HUES64 (cell line): ENCODE data around the gene RAE1.

Source experiments
- H3K27ac ChIP-seq: 2 replicates; pipeline ENCODE4 v1.7.0; 2013; ENCODE audit warnings: low read depth, low read length, inconsistent platforms
- H3K27me3 ChIP-seq: 2 replicates; pipeline ENCODE4 v1.6.1; 2013; ENCODE audit warnings: mild to moderate bottlenecking, low read length; ENCODE audit not compliant: insufficient read depth
- H3K36me3 ChIP-seq: 2 replicates; pipeline ENCODE4 v1.6.1; 2013; ENCODE audit warnings: mild to moderate bottlenecking, low read length; ENCODE audit not compliant: insufficient read depth
- H3K4me1 ChIP-seq: 2 replicates; pipeline ENCODE4 v1.6.1; 2013; ENCODE audit warnings: mild to moderate bottlenecking, low read length, moderate library complexity; ENCODE audit not compliant: insufficient read depth
- H3K4me3 ChIP-seq: 2 replicates; pipeline ENCODE4 v1.5.1; 2013; ENCODE audit warnings: mild to moderate bottlenecking, low read length, moderate library complexity
- H3K9ac ChIP-seq: 2 replicates; pipeline ENCODE4 v1.6.1; 2013; ENCODE audit warnings: mild to moderate bottlenecking, low read depth, low read length
- H3K9me3 ChIP-seq: 2 replicates; pipeline ENCODE4 v1.6.1; 2013; ENCODE audit warnings: low read depth, low read length; ENCODE audit not compliant: insufficient read depth
- WGBS: fragments of 150-250, 120-280 bp; methylation state at CpG from one replicate; pipeline ENCODE4 v1.1.7; 2013; ENCODE audit warnings: missing lambda C conversion rate; 5-methylcytosine and 5-hydroxymethylcytosine counted together

Gene RAE1

GRCh38 chr20:57397693-57398108, 46.6 kb downstream of the RAE1 start:
- H3K27me3 ChIP-seq = no peaks in the 10 kb centered on the region
- no peak overlapping the region for H3K9ac ChIP-seq
- peaks cover 19% of the 10 kb centered on the region for H3K4me1 ChIP-seq
- H3K4me3 ChIP-seq = no peak overlapping the region
- no peaks in the 10 kb centered on the region for H3K9me3 ChIP-seq
- peaks cover 83% of the 10 kb centered on the region for H3K36me3 ChIP-seq
- 93% methylated on average over 13 of the region's 13 CpGs for WGBS
- H3K27ac ChIP-seq = no peak overlapping the region

GRCh38 chr20:57398231-57398821, 47.3 kb downstream of the RAE1 start:
- Histone ChIP-seq H3K27me3 (no peaks in the 10 kb centered on the region), H3K36me3 (peaks cover 84% of the 10 kb centered on the region), H3K9ac (no peak overlapping the region), H3K9me3 (no peaks in the 10 kb centered on the region), H3K27ac (no peak overlapping the region), H3K4me3 (no peak overlapping the region), H3K4me1 (peaks cover 15% of the 10 kb centered on the region)
- 90% methylated on average over 27 of the region's 27 CpGs for whole genome bisulfite sequencing

GRCh38 chr20:57398901-57399535, 48.0 kb downstream of the RAE1 start:
- Histone ChIP-seq H3K4me3 (no peak overlapping the region), H3K36me3 (peaks cover 83% of the 10 kb centered on the region), H3K27ac (no peak overlapping the region), H3K4me1 (peaks cover 15% of the 10 kb centered on the region), H3K9me3 (no peaks in the 10 kb centered on the region), H3K9ac (0 out of 2 replicates have a peak overlapping the region, but pooled peaks have one; percentile 28), H3K27me3 (no peaks in the 10 kb centered on the region)
- 88% methylated on average over 13 of the region's 13 CpGs for WGBS

DNA sequence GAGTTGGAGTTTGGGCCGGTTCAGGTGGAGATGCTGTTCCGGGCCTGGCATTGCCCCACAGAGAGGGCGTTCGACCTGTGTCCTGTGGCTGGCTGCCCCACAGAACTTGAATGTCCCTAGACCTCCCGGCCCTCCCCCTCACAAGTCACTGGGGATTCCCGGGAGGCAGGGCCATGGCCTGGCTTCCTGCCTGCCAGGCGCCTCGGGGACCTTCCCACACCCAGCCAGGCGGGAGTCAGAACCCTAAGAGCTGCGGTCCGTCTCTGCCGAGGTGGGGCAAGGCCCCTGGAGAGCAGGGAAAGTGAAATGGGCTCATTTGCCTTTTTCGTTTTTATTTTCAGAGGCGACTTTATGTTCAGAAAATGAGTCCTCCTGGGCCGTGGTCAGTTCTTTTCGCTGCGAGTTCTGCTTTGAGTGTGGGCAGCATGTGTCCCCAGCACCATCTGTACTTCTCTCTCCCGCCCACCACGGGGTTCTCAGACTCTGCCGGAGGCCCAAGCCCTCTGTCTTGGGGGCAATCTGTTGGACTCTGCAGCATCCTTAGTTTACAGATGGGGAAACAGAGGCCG, 48.6 kb downstream of the RAE1 start:
- Histone ChIP-seq H3K36me3 (peaks cover 83% of the 10 kb centered on the region), H3K9me3 (no peaks in the 10 kb centered on the region), H3K27ac (no peak overlapping the region), H3K4me1 (peaks cover 13% of the 10 kb centered on the region), H3K9ac (no peak overlapping the region), H3K27me3 (no peaks in the 10 kb centered on the region), H3K4me3 (no peak overlapping the region)
- WGBS = 90% methylated on average over 21 of the region's 21 CpGs

DNA sequence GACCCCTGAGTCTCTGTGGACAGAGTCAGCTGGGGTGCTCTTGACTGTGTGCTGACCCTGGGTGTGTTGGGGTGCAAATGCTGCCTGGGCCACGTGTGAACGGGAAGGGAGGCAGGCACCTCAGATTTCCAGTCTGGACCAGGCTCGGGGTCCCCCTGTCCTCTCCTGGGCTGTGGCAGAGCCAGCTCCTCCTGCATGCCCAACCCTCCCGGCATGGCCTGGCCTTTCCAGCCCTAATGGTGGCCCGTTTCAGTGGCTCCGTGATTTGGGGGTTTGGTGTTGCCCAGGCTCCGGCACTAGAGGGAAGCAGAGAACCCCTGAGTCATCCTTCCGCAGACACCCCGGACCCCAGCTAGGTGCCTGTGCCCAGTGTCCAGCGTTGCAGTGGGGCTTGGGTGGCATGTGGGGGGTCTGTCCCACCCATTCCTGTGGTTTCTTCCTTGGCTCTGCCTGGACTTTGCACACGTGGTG, 49.2 kb downstream of the RAE1 start:
- Histone ChIP-seq H3K4me3 (no peak overlapping the region), H3K27me3 (no peaks in the 10 kb centered on the region), H3K4me1 (peaks cover 7% of the 10 kb centered on the region; the same call in 1 of the 2 replicates), H3K9ac (no peak overlapping the region), H3K36me3 (peaks cover 83% of the 10 kb centered on the region), H3K27ac (no peak overlapping the region), H3K9me3 (no peaks in the 10 kb centered on the region)
- 95% methylated on average over 11 of the region's 11 CpGs for WGBS

DNA sequence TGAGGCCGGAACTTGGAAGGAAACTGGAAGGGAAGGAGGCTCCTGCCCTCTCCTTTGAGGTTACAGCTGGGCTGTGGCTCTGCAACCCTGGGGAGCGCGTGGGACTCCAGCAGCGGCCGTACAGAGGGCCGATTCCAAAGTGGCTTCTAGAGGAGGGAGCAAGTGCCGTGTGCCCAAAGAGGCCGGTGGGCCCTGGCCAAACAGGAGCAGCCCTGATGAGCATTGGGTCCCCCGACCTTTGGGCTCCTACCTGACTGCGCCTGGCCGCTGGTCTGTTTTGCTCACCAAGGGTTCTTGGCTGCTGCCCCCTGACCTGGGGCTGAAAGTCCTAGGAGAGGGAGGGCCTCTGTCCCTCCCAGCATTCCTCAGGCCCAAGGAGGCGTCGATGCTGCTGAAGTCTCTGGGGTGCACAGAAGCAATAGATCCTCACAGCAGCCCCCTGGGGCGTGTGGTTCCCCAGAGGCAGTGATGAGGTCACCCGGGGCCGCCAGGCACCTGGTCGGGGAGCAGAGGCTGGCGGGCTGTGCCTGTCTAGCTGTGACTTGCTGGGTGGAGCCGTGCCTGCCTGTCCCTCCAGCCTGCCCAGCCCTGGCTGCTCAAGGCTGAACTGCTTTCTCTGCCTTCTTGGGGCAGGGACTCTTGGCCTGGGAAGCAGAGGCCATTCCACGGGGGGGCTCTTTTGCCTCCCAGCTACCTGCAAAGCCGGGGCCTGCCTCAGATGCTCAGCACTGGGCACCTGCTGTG, 49.9 kb downstream of the RAE1 start:
- Histone ChIP-seq H3K27ac (no peak overlapping the region), H3K9me3 (no peaks in the 10 kb centered on the region), H3K4me3 (no peak overlapping the region), H3K36me3 (peaks cover 87% of the 10 kb centered on the region), H3K9ac (no peak overlapping the region), H3K27me3 (no peaks in the 10 kb centered on the region), H3K4me1 (peaks cover 3% of the 10 kb centered on the region; the same call in 1 of the 2 replicates)
- 95% methylated on average over 21 of the region's 21 CpGs for whole genome bisulfite sequencing

GRCh38 chr20:57401565-57401918, 50.5 kb downstream of the RAE1 start:
- H3K27me3 ChIP-seq = no peaks in the 10 kb centered on the region
- no peak overlapping the region for H3K27ac ChIP-seq
- H3K9me3 ChIP-seq = no peaks in the 10 kb centered on the region
- no peaks in the 10 kb centered on the region for H3K4me1 ChIP-seq
- 94% methylated on average over 7 of the region's 7 CpGs for WGBS
- no peak overlapping the region for H3K9ac ChIP-seq
- peaks cover 87% of the 10 kb centered on the region for H3K36me3 ChIP-seq
- no peak overlapping the region for H3K4me3 ChIP-seq

- Histone ChIP-seq H3K36me3 (peaks cover 84% of the 10 kb centered on the region), H3K9me3 (no peaks in the 10 kb centered on the region), H3K4me1 (no peaks in the 10 kb centered on the region), H3K4me3 (no peak overlapping the region), H3K27me3 (no peaks in the 10 kb centered on the region), H3K9ac (no peak overlapping the region), H3K27ac (no peak overlapping the region)
- WGBS = 96% methylated on average over 32 of the region's 32 CpGs
Measured at GRCh38 chr20:57402206-57403125, 51.4 kb downstream of the RAE1 start.

- Histone ChIP-seq H3K27ac (no peak overlapping the region), H3K9me3 (no peaks in the 10 kb centered on the region), H3K4me3 (no peak overlapping the region), H3K9ac (no peak overlapping the region), H3K27me3 (no peaks in the 10 kb centered on the region), H3K36me3 (peaks cover 85% of the 10 kb centered on the region), H3K4me1 (no peaks in the 10 kb centered on the region)
- WGBS = 95% methylated on average over 10 of the region's 10 CpGs
Measured at GRCh38 chr20:57403216-57403615, 52.2 kb downstream of the RAE1 start.

- Histone ChIP-seq H3K27me3 (no peaks in the 10 kb centered on the region), H3K4me3 (no peak overlapping the region), H3K9me3 (no peaks in the 10 kb centered on the region), H3K27ac (no peak overlapping the region), H3K9ac (no peak overlapping the region), H3K36me3 (peaks cover 87% of the 10 kb centered on the region), H3K4me1 (no peaks in the 10 kb centered on the region)
- WGBS = 95% methylated on average over 11 of the region's 11 CpGs
Measured at GRCh38 chr20:57404006-57404405, 53.0 kb downstream of the RAE1 start.
